ENCODE measurements around the gene DDX23. TPM values are rescaled to one million over a fixed set of nuclear protein-coding genes. Genes with fewer than 3 reads are reported as not detected.

The DDX23 gene
- total RNA-seq, 1 donor from 2014 or later, result 59.1 TPM

GRCh38 chr12:48868451-48868850, 16.5 kb upstream of the DDX23 start:
- no peak overlapping the region for H3K27ac Mint-ChIP-seq (ENCODE audit: unreplicated experiment)
- no peak overlapping the region for H3K4me3 Mint-ChIP-seq (ENCODE audit: unreplicated experiment)
- no peak for DNase-seq (ENCODE audit: low spot score)

GRCh38 chr12:48866052-48866711, 14.2 kb upstream of the DDX23 start:
- no peaks in the 10 kb centered on the region for H3K9me3 Mint-ChIP-seq (ENCODE audit: low read depth)
- DNase-seq (ENCODE audit: low spot score), result no peak
- TF ChIP-seq CTCF (IDR thresholded peaks at IDR 0.05), result peak; percentile 20
- H3K4me1 Mint-ChIP-seq (ENCODE audit: low read depth), result peaks cover 14% of the 10 kb centered on the region
- H3K27me3 Mint-ChIP-seq (ENCODE audit: low read depth), result peaks cover 31% of the 10 kb centered on the region
- H3K27ac Mint-ChIP-seq (ENCODE audit: unreplicated experiment), result peak overlapping the region; percentile 69
- H3K4me3 Mint-ChIP-seq (ENCODE audit: unreplicated experiment), result peak overlapping the region; percentile 94
- H3K36me3 Mint-ChIP-seq (ENCODE audit: low read depth), result no peaks in the 10 kb centered on the region

More at GRCh38 chr12:48868451-48868850, 16.5 kb upstream of the DDX23 start:
- no peaks in the 10 kb centered on the region for H3K9me3 Mint-ChIP-seq (ENCODE audit: low read depth)
- peaks cover 14% of the 10 kb centered on the region for H3K4me1 Mint-ChIP-seq (ENCODE audit: low read depth)
- no peak for TF ChIP-seq CTCF (IDR thresholded peaks at IDR 0.05)
- H3K27me3 Mint-ChIP-seq (ENCODE audit: low read depth), result peaks cover 20% of the 10 kb centered on the region
- H3K36me3 Mint-ChIP-seq (ENCODE audit: low read depth), result no peaks in the 10 kb centered on the region

- H3K36me3 Mint-ChIP-seq (ENCODE audit: low read depth), result no peaks in the 10 kb centered on the region
- H3K27me3 Mint-ChIP-seq (ENCODE audit: low read depth), result peaks cover 31% of the 10 kb centered on the region
- no peaks in the 10 kb centered on the region for H3K9me3 Mint-ChIP-seq (ENCODE audit: low read depth)
- TF ChIP-seq CTCF (IDR thresholded peaks at IDR 0.05), result peak; percentile 52
- peak within 1 kb of the TSS; percentile 69 for H3K27ac Mint-ChIP-seq (ENCODE audit: unreplicated experiment)
- no peak for DNase-seq (ENCODE audit: low spot score)
- peaks cover 14% of the 10 kb centered on the region for H3K4me1 Mint-ChIP-seq (ENCODE audit: low read depth)
- peak within 1 kb of the TSS; percentile 94 for H3K4me3 Mint-ChIP-seq (ENCODE audit: unreplicated experiment)
These were observed 13.5 kb upstream of the DDX23 start, which contains the start of gene RND1 for GRCh38 chr12:48865281-48866051. Gene RND1, minus strand, starts transcription at chr12:48865870. Its CDS starts 103 bp downstream, at chr12:48865767.

GRCh38 chr12:48863291-48863690, 11.3 kb upstream of the DDX23 start:
- H3K36me3 Mint-ChIP-seq (ENCODE audit: low read depth), result no peaks in the 10 kb centered on the region
- no peak overlapping the region for H3K4me3 Mint-ChIP-seq (ENCODE audit: unreplicated experiment)
- no peak for DNase-seq (ENCODE audit: low spot score)
- H3K4me1 Mint-ChIP-seq (ENCODE audit: low read depth), result peaks cover 14% of the 10 kb centered on the region
- no peaks in the 10 kb centered on the region for H3K9me3 Mint-ChIP-seq (ENCODE audit: low read depth)
- H3K27ac Mint-ChIP-seq (ENCODE audit: unreplicated experiment), result no peak overlapping the region
- TF ChIP-seq CTCF (IDR thresholded peaks at IDR 0.05), result no peak
- peaks cover 31% of the 10 kb centered on the region for H3K27me3 Mint-ChIP-seq (ENCODE audit: low read depth)

- Mint-ChIP-seq H3K27me3 (ENCODE audit: low read depth) (peaks cover 31% of the 10 kb centered on the region), H3K36me3 (ENCODE audit: low read depth) (no peaks in the 10 kb centered on the region), H3K4me1 (ENCODE audit: low read depth) (peaks cover 14% of the 10 kb centered on the region), H3K4me3 (ENCODE audit: unreplicated experiment) (no peak overlapping the region), H3K9me3 (ENCODE audit: low read depth) (no peaks in the 10 kb centered on the region), H3K27ac (ENCODE audit: unreplicated experiment) (no peak overlapping the region)
- no peak for TF ChIP-seq CTCF (IDR thresholded peaks at IDR 0.05)
- no peak for DNase-seq (ENCODE audit: low spot score)
These were observed 10.8 kb upstream of the DDX23 start for GRCh38 chr12:48862760-48863159.

Measured in chondrocyte (in vitro differentiated cells).